ENCODE measurements around the gene SSH3. TPM values are rescaled to one million over a fixed set of nuclear protein-coding genes. Genes with fewer than 3 reads are reported as not detected.

SSH3 gene
- total RNA-seq, 2 donors from 2014 or later: 14.7 to 23.6 TPM

GRCh38 chr11:67306769-67307544 lies 3.6 kb downstream of the SSH3 start:
- no peak for DNase-seq (ENCODE audit: low spot score)
- Histone ChIP-seq H3K36me3 (peaks cover 9% of the 10 kb centered on the region), H3K27ac (no peak overlapping the region)

GRCh38 chr11:67307545-67308001 lies 4.2 kb downstream of the SSH3 start:
- no peak for DNase-seq (ENCODE audit: low spot score)
- no peaks in the 10 kb centered on the region for H3K9me3 ChIP-seq

More at GRCh38 chr11:67306769-67307544, 3.6 kb downstream of the SSH3 start:
- no peak for TF ChIP-seq CTCF (IDR thresholded peaks at IDR 0.05)
- Histone ChIP-seq H3K9me3 (no peaks in the 10 kb centered on the region), H3K27me3 (no peaks in the 10 kb centered on the region), H3K4me3 (no peak overlapping the region), H3K4me1 (peaks cover 0 to 26% of the 10 kb centered on the region in 2 donors)

GRCh38 chr11:67308031-67308866 lies 4.9 kb downstream of the SSH3 start:
- Histone ChIP-seq H3K4me3 (no peak overlapping the region), H3K27me3 (no peaks in the 10 kb centered on the region), H3K27ac (no peak overlapping the region), H3K36me3 (peaks cover 9% of the 10 kb centered on the region), H3K9me3 (no peaks in the 10 kb centered on the region), H3K4me1 (peaks cover 0 to 14% of the 10 kb centered on the region in 2 donors)
- no peak for DNase-seq (ENCODE audit: low spot score)
- TF ChIP-seq CTCF (IDR thresholded peaks at IDR 0.05): no peak

More at GRCh38 chr11:67307545-67308001, 4.2 kb downstream of the SSH3 start:
- peaks cover 9% of the 10 kb centered on the region for H3K36me3 ChIP-seq
- H3K4me3 ChIP-seq: no peak overlapping the region
- H3K27me3 ChIP-seq: no peaks in the 10 kb centered on the region
- no peak overlapping the region for H3K27ac ChIP-seq
- peaks cover 0 to 20% of the 10 kb centered on the region in 2 donors for H3K4me1 ChIP-seq
- TF ChIP-seq CTCF (IDR thresholded peaks at IDR 0.05): no peak

GRCh38 chr11:67309166-67309565 lies 5.8 kb downstream of the SSH3 start:
- no peak overlapping the region for H3K4me3 ChIP-seq
- H3K36me3 ChIP-seq: peaks cover 9% of the 10 kb centered on the region
- H3K4me1 ChIP-seq: peaks cover 0 to 9% of the 10 kb centered on the region in 2 donors
- DNase-seq (ENCODE audit: low spot score): no peak
- H3K9me3 ChIP-seq: no peaks in the 10 kb centered on the region
- H3K27me3 ChIP-seq: no peaks in the 10 kb centered on the region
- no peak overlapping the region for H3K27ac ChIP-seq
- no peak for TF ChIP-seq CTCF (IDR thresholded peaks at IDR 0.05)

- H3K4me3 ChIP-seq: no peak overlapping the region
- peaks cover 0 to 4% of the 10 kb centered on the region in 2 donors for H3K4me1 ChIP-seq
- H3K27me3 ChIP-seq: no peaks in the 10 kb centered on the region
- H3K27ac ChIP-seq: no peak overlapping the region
- no peak for DNase-seq (ENCODE audit: low spot score)
- peaks cover 9% of the 10 kb centered on the region for H3K36me3 ChIP-seq
- no peaks in the 10 kb centered on the region for H3K9me3 ChIP-seq
- TF ChIP-seq CTCF (IDR thresholded peaks at IDR 0.05): no peak
Observed at GRCh38 chr11:67309661-67310061, 6.3 kb downstream of the SSH3 start.

Data from right atrium auricular region (tissue), 2 donors.